ENCODE measurements around the gene TMEM42. TPM values are rescaled to one million over a fixed set of nuclear protein-coding genes. Genes with fewer than 3 reads are reported as not detected.

TMEM42 gene
- total RNA-seq, 1 experiment from 2014 or later, result 11.8 TPM

DNA sequence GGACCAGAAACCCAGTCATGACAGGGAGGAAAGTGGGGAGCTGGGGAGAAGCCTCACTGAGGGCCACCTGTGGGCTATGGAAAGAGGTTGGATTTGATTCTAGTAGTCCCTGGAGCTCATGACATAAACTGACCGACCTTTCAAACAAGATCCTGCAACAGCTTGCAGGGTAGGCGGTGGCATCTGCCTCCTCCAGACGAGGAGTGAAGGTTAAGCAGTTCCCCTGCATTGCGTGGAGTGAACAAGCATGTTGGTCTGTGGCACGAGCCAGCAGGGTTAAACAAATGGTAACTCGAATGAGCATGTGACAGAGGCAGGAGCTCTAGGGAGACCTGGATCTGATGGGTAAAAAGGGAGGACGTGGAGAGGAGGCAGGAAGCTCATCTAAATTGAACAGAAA, 25.4 kb downstream of the TMEM42 start:
- no peaks in the 10 kb centered on the region for H3K79me2 ChIP-seq (ENCODE audit: insufficient read depth, low read length)
- H4K5ac ChIP-seq (ENCODE audit: insufficient read length, low read depth, low read length), result no peak overlapping the region
- TF ChIP-seq, protein P1, sequence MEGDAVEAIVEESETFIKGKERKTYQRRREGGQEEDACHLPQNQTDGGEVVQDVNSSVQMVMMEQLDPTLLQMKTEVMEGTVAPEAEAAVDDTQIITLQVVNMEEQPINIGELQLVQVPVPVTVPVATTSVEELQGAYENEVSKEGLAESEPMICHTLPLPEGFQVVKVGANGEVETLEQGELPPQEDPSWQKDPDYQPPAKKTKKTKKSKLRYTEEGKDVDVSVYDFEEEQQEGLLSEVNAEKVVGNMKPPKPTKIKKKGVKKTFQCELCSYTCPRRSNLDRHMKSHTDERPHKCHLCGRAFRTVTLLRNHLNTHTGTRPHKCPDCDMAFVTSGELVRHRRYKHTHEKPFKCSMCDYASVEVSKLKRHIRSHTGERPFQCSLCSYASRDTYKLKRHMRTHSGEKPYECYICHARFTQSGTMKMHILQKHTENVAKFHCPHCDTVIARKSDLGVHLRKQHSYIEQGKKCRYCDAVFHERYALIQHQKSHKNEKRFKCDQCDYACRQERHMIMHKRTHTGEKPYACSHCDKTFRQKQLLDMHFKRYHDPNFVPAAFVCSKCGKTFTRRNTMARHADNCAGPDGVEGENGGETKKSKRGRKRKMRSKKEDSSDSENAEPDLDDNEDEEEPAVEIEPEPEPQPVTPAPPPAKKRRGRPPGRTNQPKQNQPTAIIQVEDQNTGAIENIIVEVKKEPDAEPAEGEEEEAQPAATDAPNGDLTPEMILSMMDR (conservative IDR thresholded peaks at IDR 0.05), result no peak
- Mint-ChIP-seq H3K4me3 (no peak overlapping the region), H3K4me1 (peaks cover 14 to 20% of the 10 kb centered on the region in 2 experiments), H3K27me3 (ENCODE audit: low read depth) (no peaks in the 10 kb centered on the region; the same call in 1 of the 2 replicates), H3K9me3 (peaks cover 2 to 4% of the 10 kb centered on the region in 2 experiments; a peak in 3 of 5 replicates), H3K36me3 (ENCODE audit: insufficient read depth in 1 of 3, low read depth in 3 of 3) (peaks cover 0 to 2% (median 0%) of the 10 kb centered on the region in 3 experiments; a peak in 1 of 7 replicates), H3K27ac (no peak overlapping the region)
- H3K4me2 ChIP-seq (ENCODE audit: insufficient read depth, insufficient read length, low read length), result no peak overlapping the region
- no peaks in the 10 kb centered on the region; the same call in 1 of the 2 replicates for H3K27me3 ChIP-seq (ENCODE audit: insufficient read depth, low read length)
- no peak overlapping the region for H4K91ac ChIP-seq (ENCODE audit: insufficient read length, low read depth, low read length)
- no peak overlapping the region for H2BK5ac ChIP-seq (ENCODE audit: insufficient read length, low read length)
- no peak overlapping the region for H3K56ac ChIP-seq (ENCODE audit: insufficient read length, low read depth, low read length)
- no peak overlapping the region for H2BK12ac ChIP-seq (ENCODE audit: insufficient read length, low read depth, low read length)
- H3K27ac ChIP-seq (ENCODE audit: insufficient read length, low read depth, low read length), result no peak overlapping the region
- no peak overlapping the region for H3K18ac ChIP-seq (ENCODE audit: insufficient read length, low read depth, low read length)
- peaks cover 9% of the 10 kb centered on the region; the same call in 1 of the 2 replicates for H3K4me1 ChIP-seq (ENCODE audit: insufficient read depth, low read length)
- no peaks in the 10 kb centered on the region for H3K23me2 ChIP-seq (ENCODE audit: insufficient read length, low read depth, low read length, poor library complexity, severe bottlenecking)
- no peak overlapping the region for H3K23ac ChIP-seq (ENCODE audit: insufficient read length, low read depth, low read length)
- DNase-seq, result no peak
- no peaks in the 10 kb centered on the region for H4K20me1 ChIP-seq (ENCODE audit: control insufficient read depth, insufficient read depth, insufficient read length)
- H3K4ac ChIP-seq (ENCODE audit: low read depth, low read length), result no peak overlapping the region
- H4K8ac ChIP-seq (replicated peaks; ENCODE audit: insufficient read length, low read depth, low read length), result no peak overlapping the region
- no CpG with 5 or more reads among the region's 7 CpGs for WGBS (ENCODE audit: extremely low coverage, insufficient read length, low lambda C conversion rate)
- H3T11ph ChIP-seq (ENCODE audit: low read length), result no peak overlapping the region
- no peak overlapping the region for H2BK120ac ChIP-seq (ENCODE audit: low read depth, low read length, poor library complexity, severe bottlenecking)
- no peak overlapping the region for H3K9ac ChIP-seq (ENCODE audit: extremely low read depth, insufficient read length, low read length)
- H3K14ac ChIP-seq (ENCODE audit: insufficient read depth, low read length), result no peak overlapping the region
- H3K9me3 ChIP-seq (ENCODE audit: control insufficient read depth, low read depth, low read length), result no peaks in the 10 kb centered on the region
- H2BK15ac ChIP-seq (ENCODE audit: low read depth, low read length), result no peak overlapping the region
- no peak overlapping the region for H2BK20ac ChIP-seq (ENCODE audit: low read depth, low read length, poor library complexity, severe bottlenecking)
- no peaks in the 10 kb centered on the region for H3K79me1 ChIP-seq (ENCODE audit: insufficient read depth, low read depth, low read length, poor library complexity, severe bottlenecking)
- no peak overlapping the region for H2AFZ ChIP-seq (ENCODE audit: low read length)
- H2AK5ac ChIP-seq (ENCODE audit: insufficient read length, low read length), result no peak overlapping the region
